ENCODE measurements around the gene NTPCR. TPM values are rescaled to one million over a fixed set of nuclear protein-coding genes. Genes with fewer than 3 reads are reported as not detected.

Gene NTPCR
- polyA plus RNA-seq, 1 donor (not counting 4 experiments of a cell fraction or from before 2014, with no cell fraction given), result 40.0 TPM

DNA sequence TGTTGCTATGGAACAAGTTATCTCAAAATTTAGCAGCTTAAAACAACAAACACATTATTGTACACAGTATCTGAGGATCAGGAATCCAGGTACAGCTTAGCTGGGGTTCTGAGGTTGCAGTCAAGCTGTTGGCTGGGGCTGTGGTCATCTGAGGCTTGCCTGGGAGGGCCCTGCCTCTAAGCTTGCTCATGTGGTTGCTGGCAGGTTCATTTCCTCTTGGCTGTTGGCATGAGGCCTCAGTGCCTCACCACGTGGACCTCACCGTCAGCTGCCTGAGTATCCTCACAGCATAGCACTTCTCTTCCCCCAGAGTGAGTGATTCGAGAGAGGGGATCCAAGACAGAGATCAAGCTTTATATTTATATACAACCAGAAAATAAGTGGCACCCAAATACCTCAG lies 18.6 kb downstream of the NTPCR start:
- H4K20me1 ChIP-seq (ENCODE audit: control insufficient read depth, extremely low read depth, insufficient read depth, low read length), result no peaks in the 10 kb centered on the region
- H3K36me3 ChIP-seq (ENCODE audit: control insufficient read depth in 2 of 2, extremely low read depth in 1 of 2, insufficient read depth in 2 of 2, low read length in 2 of 2), result peaks cover 8 to 10% of the 10 kb centered on the region in 2 experiments
- H3K9me3 ChIP-seq (ENCODE audit: control insufficient read depth, low read depth, low read length), result peaks cover 6% of the 10 kb centered on the region
- H3K27me3 ChIP-seq (ENCODE audit: control insufficient read depth, extremely low read depth, insufficient read depth, low read length), result no peaks in the 10 kb centered on the region
- no peak overlapping the region for H2AFZ ChIP-seq (ENCODE audit: control insufficient read depth, low read length)
- no peak overlapping the region for H3K9ac ChIP-seq (ENCODE audit: control insufficient read depth, extremely low read depth, insufficient read depth, low read length)
- no peaks in the 10 kb centered on the region for H3K9me1 ChIP-seq (ENCODE audit: control insufficient read depth, extremely low read depth, insufficient read depth, low read length)
- H3K4me1 ChIP-seq (ENCODE audit: control insufficient read depth, extremely low read depth, insufficient read depth, low read length), result peaks cover 5% of the 10 kb centered on the region
- dilution Hi-C loops (cut with MboI; ENCODE audit: extremely low pct_ligation_motif_present, low sequenced_read_pairs), result no loop called here
- TF ChIP-seq, protein P1, sequence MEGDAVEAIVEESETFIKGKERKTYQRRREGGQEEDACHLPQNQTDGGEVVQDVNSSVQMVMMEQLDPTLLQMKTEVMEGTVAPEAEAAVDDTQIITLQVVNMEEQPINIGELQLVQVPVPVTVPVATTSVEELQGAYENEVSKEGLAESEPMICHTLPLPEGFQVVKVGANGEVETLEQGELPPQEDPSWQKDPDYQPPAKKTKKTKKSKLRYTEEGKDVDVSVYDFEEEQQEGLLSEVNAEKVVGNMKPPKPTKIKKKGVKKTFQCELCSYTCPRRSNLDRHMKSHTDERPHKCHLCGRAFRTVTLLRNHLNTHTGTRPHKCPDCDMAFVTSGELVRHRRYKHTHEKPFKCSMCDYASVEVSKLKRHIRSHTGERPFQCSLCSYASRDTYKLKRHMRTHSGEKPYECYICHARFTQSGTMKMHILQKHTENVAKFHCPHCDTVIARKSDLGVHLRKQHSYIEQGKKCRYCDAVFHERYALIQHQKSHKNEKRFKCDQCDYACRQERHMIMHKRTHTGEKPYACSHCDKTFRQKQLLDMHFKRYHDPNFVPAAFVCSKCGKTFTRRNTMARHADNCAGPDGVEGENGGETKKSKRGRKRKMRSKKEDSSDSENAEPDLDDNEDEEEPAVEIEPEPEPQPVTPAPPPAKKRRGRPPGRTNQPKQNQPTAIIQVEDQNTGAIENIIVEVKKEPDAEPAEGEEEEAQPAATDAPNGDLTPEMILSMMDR (optimal IDR thresholded peaks at IDR 0.05 in 1 of 3, IDR thresholded peaks at IDR 0.05 in 1 of 3, conservative IDR thresholded peaks at IDR 0.05 in 1 of 3; ENCODE audit: extremely low read depth in 1 of 3, insufficient read depth in 2 of 3, low read length in 3 of 3), result no peak
- no peak for TF ChIP-seq EZH2 (IDR thresholded peaks at IDR 0.05; ENCODE audit: low read length)
- H3K27ac ChIP-seq (ENCODE audit: control insufficient read depth, insufficient read depth, low read length), result no peak overlapping the region
- FAIRE-seq (no peak), DNase-seq (ENCODE audit: low read depth, low spot score) (no peak)
- no peaks in the 10 kb centered on the region for H3K79me2 ChIP-seq (ENCODE audit: control insufficient read depth, insufficient read depth, low read length)
- no peak overlapping the region for H3K4me3 ChIP-seq (ENCODE audit: control insufficient read depth in 2 of 3, extremely low read depth in 1 of 3, insufficient read depth in 2 of 3, low read depth in 1 of 3, low read length in 3 of 3)
- H3K4me2 ChIP-seq (ENCODE audit: control insufficient read depth, extremely low read depth, insufficient read depth, low read depth, low read length), result no peak overlapping the region

DNA sequence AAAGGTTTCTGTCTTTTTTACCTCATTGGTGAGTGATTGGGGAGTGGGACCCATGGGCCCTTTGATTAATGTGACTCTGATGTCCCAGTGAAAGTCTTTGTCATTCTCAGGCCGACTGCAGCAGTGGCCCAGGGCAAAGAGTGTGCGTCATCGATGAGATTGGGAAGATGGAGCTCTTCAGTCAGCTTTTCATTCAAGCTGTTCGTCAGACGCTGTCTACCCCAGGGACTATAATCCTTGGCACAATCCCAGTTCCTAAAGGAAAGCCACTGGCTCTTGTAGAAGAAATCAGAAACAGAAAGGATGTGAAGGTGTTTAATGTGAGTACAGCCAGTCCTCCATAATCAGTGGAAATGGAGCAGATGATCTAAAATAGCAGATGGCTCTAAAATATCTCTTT lies 19.4 kb downstream of the NTPCR start:
- H3K27ac ChIP-seq (ENCODE audit: control insufficient read depth, insufficient read depth, low read length), result no peak overlapping the region
- no peak overlapping the region for H3K4me2 ChIP-seq (ENCODE audit: control insufficient read depth, extremely low read depth, insufficient read depth, low read depth, low read length)
- TF ChIP-seq EZH2 (IDR thresholded peaks at IDR 0.05; ENCODE audit: low read length), result no peak
- TF ChIP-seq, protein P1 (optimal IDR thresholded peaks at IDR 0.05 in 1 of 3, IDR thresholded peaks at IDR 0.05 in 1 of 3, conservative IDR thresholded peaks at IDR 0.05 in 1 of 3; ENCODE audit: extremely low read depth in 1 of 3, insufficient read depth in 2 of 3, low read length in 3 of 3), result no peak
- DNase-seq (ENCODE audit: low read depth, low spot score) (no peak), FAIRE-seq (no peak)
- H2AFZ ChIP-seq (ENCODE audit: control insufficient read depth, low read length), result no peak overlapping the region
- H3K9ac ChIP-seq (ENCODE audit: control insufficient read depth, extremely low read depth, insufficient read depth, low read length), result no peak overlapping the region
- no peak overlapping the region for H3K4me3 ChIP-seq (ENCODE audit: control insufficient read depth in 2 of 3, extremely low read depth in 1 of 3, insufficient read depth in 2 of 3, low read depth in 1 of 3, low read length in 3 of 3)
- dilution Hi-C loops (cut with MboI; ENCODE audit: extremely low pct_ligation_motif_present, low sequenced_read_pairs), result no loop called here
- H3K36me3 ChIP-seq (ENCODE audit: control insufficient read depth in 2 of 2, extremely low read depth in 1 of 2, insufficient read depth in 2 of 2, low read length in 2 of 2), result peaks cover 8 to 10% of the 10 kb centered on the region in 2 experiments
- H3K9me1 ChIP-seq (ENCODE audit: control insufficient read depth, extremely low read depth, insufficient read depth, low read length), result no peaks in the 10 kb centered on the region
- no peaks in the 10 kb centered on the region for H4K20me1 ChIP-seq (ENCODE audit: control insufficient read depth, extremely low read depth, insufficient read depth, low read length)
- peaks cover 6% of the 10 kb centered on the region for H3K9me3 ChIP-seq (ENCODE audit: control insufficient read depth, low read depth, low read length)
- H3K79me2 ChIP-seq (ENCODE audit: control insufficient read depth, insufficient read depth, low read length), result no peaks in the 10 kb centered on the region
- H3K27me3 ChIP-seq (ENCODE audit: control insufficient read depth, extremely low read depth, insufficient read depth, low read length), result no peaks in the 10 kb centered on the region
- H3K4me1 ChIP-seq (ENCODE audit: control insufficient read depth, extremely low read depth, insufficient read depth, low read length), result peaks cover 5% of the 10 kb centered on the region
